Measurements from ENCODE around the gene ATP13A2. TPM values are rescaled to one million over a fixed set of nuclear protein-coding genes. Genes with fewer than 3 reads are reported as not detected.

ATP13A2 gene
- total and polyA plus RNA-seq, 2 donors (not counting 1 experiment from before 2014, with no cell fraction given), result 41.6 to 51.8 TPM

GRCh38 chr1:17004466-17005364 lies 7.0 kb downstream of the ATP13A2 start:
- Histone ChIP-seq H3K79me2 (ENCODE audit: control insufficient read depth, insufficient read depth, low read length) (peaks cover 18% of the 10 kb centered on the region), H3K27ac (ENCODE audit: low read length in 2 of 2) (no peak overlapping the region), H3K27me3 (replicated peaks in 1 of 4; ENCODE audit: control extremely low read depth in 1 of 4, control insufficient read depth in 3 of 4, insufficient read depth in 4 of 4, low read length in 3 of 4) (no peaks in the 10 kb centered on the region), H2AFZ (ENCODE audit: insufficient read depth, low read depth, low read length, poor library complexity, severe bottlenecking) (no peak overlapping the region), H3K36me3 (replicated peaks in 1 of 2; ENCODE audit: control extremely low read depth in 1 of 2, control insufficient read depth in 1 of 2, extremely low read depth in 1 of 2, insufficient read depth in 2 of 2, low read length in 1 of 2) (peaks cover 3 to 14% of the 10 kb centered on the region in 2 experiments), H4K20me1 (ENCODE audit: control insufficient read depth, insufficient read depth, low read length, poor library complexity, severe bottlenecking) (peaks cover 23% of the 10 kb centered on the region), H3K9ac (ENCODE audit: low read length) (no peak overlapping the region), H3K4me2 (replicated peaks; ENCODE audit: low read depth, low read length, poor library complexity, severe bottlenecking) (no peak overlapping the region), H3K9me3 (ENCODE audit: control extremely low read depth in 1 of 3, control insufficient read depth in 2 of 3, insufficient read depth in 1 of 3, low read length in 2 of 3) (no peaks in the 10 kb centered on the region), H3K4me3 (ENCODE audit: control extremely low read depth in 1 of 5, extremely low read depth in 1 of 5, insufficient read depth in 1 of 5, low read depth in 2 of 5, low read length in 4 of 5) (no peak overlapping the region), H3K4me1 (ENCODE audit: control insufficient read depth in 2 of 2, insufficient read depth in 2 of 2, low read length in 2 of 2) (peaks cover 3 to 9% of the 10 kb centered on the region in 2 donors)
- 97% methylated on average over 23 of the region's 24 CpGs for WGBS (ENCODE audit: insufficient coverage)
- Mint-ChIP-seq H3K4me3 (no peak overlapping the region), H3K4me1 (peaks cover 5% of the 10 kb centered on the region), H3K9me3 (ENCODE audit: insufficient read depth) (no peaks in the 10 kb centered on the region), H3K27ac (no peak overlapping the region), H3K27me3 (no peaks in the 10 kb centered on the region)
- intact Hi-C loops (cut with micrococcal nuclease), result no loop called here
- ChIA-PET CTCF (interaction anchor here (1.6 kb wide), 1 partner anchor 45 kb away, joined by 4 read pairs; no protein-coding TSS in a partner anchor), POLR2A (no interaction called here)
- no peak for ATAC-seq (ENCODE audit: low read depth)
- no peak for DNase-seq
- no peak for TF ChIP-seq CTCF (IDR thresholded peaks at IDR 0.05)
- no peak for TF ChIP-seq EZH2 (IDR thresholded peaks at IDR 0.05; ENCODE audit: borderline replicate concordance, insufficient read depth, low read depth, low read length, poor library complexity, severe bottlenecking)

- TF ChIP-seq CTCF (IDR thresholded peaks at IDR 0.05), result no peak
- TF ChIP-seq EZH2 (IDR thresholded peaks at IDR 0.05; ENCODE audit: borderline replicate concordance, insufficient read depth, low read depth, low read length, poor library complexity, severe bottlenecking), result no peak
- Histone ChIP-seq H3K36me3 (replicated peaks in 1 of 2; ENCODE audit: control extremely low read depth in 1 of 2, control insufficient read depth in 1 of 2, extremely low read depth in 1 of 2, insufficient read depth in 2 of 2, low read length in 1 of 2) (peaks cover 7 to 21% of the 10 kb centered on the region in 2 experiments), H4K20me1 (ENCODE audit: control insufficient read depth, insufficient read depth, low read length, poor library complexity, severe bottlenecking) (peaks cover 6% of the 10 kb centered on the region), H3K9me3 (ENCODE audit: control extremely low read depth in 1 of 3, control insufficient read depth in 2 of 3, insufficient read depth in 1 of 3, low read length in 2 of 3) (no peaks in the 10 kb centered on the region), H3K79me2 (ENCODE audit: control insufficient read depth, insufficient read depth, low read length) (peaks cover 3% of the 10 kb centered on the region), H3K27ac (ENCODE audit: low read length in 2 of 2) (no peak overlapping the region), H3K4me1 (ENCODE audit: control insufficient read depth in 2 of 2, insufficient read depth in 2 of 2, low read length in 2 of 2) (no peaks in the 10 kb centered on the region), H3K27me3 (replicated peaks in 1 of 4; ENCODE audit: control extremely low read depth in 1 of 4, control insufficient read depth in 3 of 4, insufficient read depth in 4 of 4, low read length in 3 of 4) (no peaks in the 10 kb centered on the region), H3K9ac (ENCODE audit: low read length) (no peak overlapping the region), H3K4me3 (ENCODE audit: control extremely low read depth in 1 of 5, extremely low read depth in 1 of 5, insufficient read depth in 1 of 5, low read depth in 2 of 5, low read length in 4 of 5) (no peak overlapping the region), H2AFZ (ENCODE audit: insufficient read depth, low read depth, low read length, poor library complexity, severe bottlenecking) (no peak overlapping the region), H3K4me2 (replicated peaks; ENCODE audit: low read depth, low read length, poor library complexity, severe bottlenecking) (no peak overlapping the region)
- no peak overlapping the region for H3K4me3 Mint-ChIP-seq
- H3K4me1 Mint-ChIP-seq, result no peaks in the 10 kb centered on the region
- ChIA-PET CTCF (interaction anchor here (1.6 kb wide), 1 partner anchor 42 kb away, joined by 4 read pairs; no protein-coding TSS in a partner anchor), POLR2A (no interaction called here)
- H3K27me3 Mint-ChIP-seq, result no peaks in the 10 kb centered on the region
- DNase-seq, result no peak
- 93% methylated on average over 3 of the region's 4 CpGs for WGBS (ENCODE audit: insufficient coverage)
- no peak for ATAC-seq (ENCODE audit: low read depth)
- no peak overlapping the region for H3K27ac Mint-ChIP-seq
- intact Hi-C loops (cut with micrococcal nuclease), result no loop called here
- no peaks in the 10 kb centered on the region for H3K9me3 Mint-ChIP-seq (ENCODE audit: insufficient read depth)
These were observed 9.2 kb downstream of the ATP13A2 start for GRCh38 chr1:17002524-17002902.

Data from B cell (primary cell).